Measurements from ENCODE around the gene GSK3B. TPM values are rescaled to one million over a fixed set of nuclear protein-coding genes. Genes with fewer than 3 reads are reported as not detected.

Gene GSK3B
- total and polyA plus RNA-seq, 10 of the 15 experiments (the other 5 are each of a cell fraction or from before 2014, with no cell fraction given): 8.5 to 49.8 (median 25.5) TPM

DNA sequence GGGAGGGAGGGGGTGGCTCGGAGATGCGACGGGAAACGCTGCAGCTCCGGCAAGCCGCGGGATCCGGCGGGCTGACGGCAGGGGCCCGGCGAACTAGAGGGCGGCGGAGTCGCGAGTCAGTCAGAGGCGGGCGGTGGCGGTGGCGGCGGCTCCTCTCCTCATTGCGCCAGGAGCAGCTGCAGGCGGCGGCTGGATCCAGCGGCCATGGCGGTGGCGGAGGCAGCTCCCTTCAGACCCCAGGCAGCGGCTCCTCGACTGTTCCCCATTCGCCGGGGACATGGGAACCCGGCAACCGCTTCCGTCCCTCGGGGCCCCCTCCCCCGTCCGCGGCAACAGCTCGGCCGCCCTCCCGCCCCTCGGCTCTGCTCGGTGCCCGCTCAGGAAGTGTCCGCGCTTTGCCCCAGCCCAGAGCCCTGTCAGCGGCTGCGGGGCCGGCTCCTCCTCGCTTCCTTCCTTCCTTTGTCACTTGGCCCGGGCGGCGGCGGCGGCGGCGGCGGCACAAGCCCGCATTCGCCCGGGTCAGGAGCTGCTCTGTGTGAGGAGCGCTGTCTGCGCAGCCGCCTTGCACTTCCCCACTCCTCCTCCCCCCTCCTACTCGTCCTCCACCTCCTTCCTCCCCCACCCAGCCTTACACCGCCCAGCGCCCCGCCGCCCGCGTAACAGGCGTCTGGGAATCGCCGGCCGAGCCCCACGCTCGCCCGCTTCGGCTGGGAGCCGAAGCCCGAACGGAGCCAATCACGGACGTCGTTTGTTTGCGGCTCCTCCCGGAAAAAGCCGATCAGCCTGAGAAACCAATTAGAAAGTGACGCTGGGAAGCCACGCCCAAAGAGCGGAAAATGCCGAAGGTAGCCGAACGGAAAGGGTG lies at the start of gene GSK3B (continued):
- TF ChIP-seq SUPT20H (IDR thresholded peaks at IDR 0.05; ENCODE audit: borderline replicate concordance, control insufficient read depth, low read depth, low read length) (no peak), ATF7 (IDR thresholded peaks at IDR 0.05; ENCODE audit: low read depth) (no peak), RFX5 (IDR thresholded peaks at IDR 0.05; ENCODE audit: low read depth, low read length) (no peak), CHD2 (IDR thresholded peaks at IDR 0.05; ENCODE audit: borderline replicate concordance, low read depth, low read length) (0 out of 2 replicates have a peak, but pooled peaks have one; percentile 5), CHD1 (IDR thresholded peaks at IDR 0.05; ENCODE audit: low read depth, low read length) (no peak), SRF (IDR thresholded peaks at IDR 0.05; ENCODE audit: low read depth in 2 of 2, low read length in 2 of 2) (no peak), RB1 (IDR thresholded peaks at IDR 0.05; ENCODE audit: borderline replicate concordance) (peak; percentile 54; the same call in 1 of the 2 replicates), MXI1 (IDR thresholded peaks at IDR 0.05; ENCODE audit: low read depth, low read length) (peak; percentile 34; the same call in 1 of the 2 replicates), SPI1 (IDR thresholded peaks at IDR 0.05; ENCODE audit: borderline replicate concordance, insufficient read depth, low read depth, low read length) (peak; percentile 34; the same call in 1 of the 2 replicates), JUND (IDR thresholded peaks at IDR 0.05; ENCODE audit: low read depth, low read length) (no peak), ZNF384 (IDR thresholded peaks at IDR 0.05; ENCODE audit: borderline replicate concordance, low read depth, low read length) (no peak), NBN (IDR thresholded peaks at IDR 0.05) (peak; percentile 64; the same call in 1 of the 2 replicates)
- TF ChIP-seq, protein P1, sequence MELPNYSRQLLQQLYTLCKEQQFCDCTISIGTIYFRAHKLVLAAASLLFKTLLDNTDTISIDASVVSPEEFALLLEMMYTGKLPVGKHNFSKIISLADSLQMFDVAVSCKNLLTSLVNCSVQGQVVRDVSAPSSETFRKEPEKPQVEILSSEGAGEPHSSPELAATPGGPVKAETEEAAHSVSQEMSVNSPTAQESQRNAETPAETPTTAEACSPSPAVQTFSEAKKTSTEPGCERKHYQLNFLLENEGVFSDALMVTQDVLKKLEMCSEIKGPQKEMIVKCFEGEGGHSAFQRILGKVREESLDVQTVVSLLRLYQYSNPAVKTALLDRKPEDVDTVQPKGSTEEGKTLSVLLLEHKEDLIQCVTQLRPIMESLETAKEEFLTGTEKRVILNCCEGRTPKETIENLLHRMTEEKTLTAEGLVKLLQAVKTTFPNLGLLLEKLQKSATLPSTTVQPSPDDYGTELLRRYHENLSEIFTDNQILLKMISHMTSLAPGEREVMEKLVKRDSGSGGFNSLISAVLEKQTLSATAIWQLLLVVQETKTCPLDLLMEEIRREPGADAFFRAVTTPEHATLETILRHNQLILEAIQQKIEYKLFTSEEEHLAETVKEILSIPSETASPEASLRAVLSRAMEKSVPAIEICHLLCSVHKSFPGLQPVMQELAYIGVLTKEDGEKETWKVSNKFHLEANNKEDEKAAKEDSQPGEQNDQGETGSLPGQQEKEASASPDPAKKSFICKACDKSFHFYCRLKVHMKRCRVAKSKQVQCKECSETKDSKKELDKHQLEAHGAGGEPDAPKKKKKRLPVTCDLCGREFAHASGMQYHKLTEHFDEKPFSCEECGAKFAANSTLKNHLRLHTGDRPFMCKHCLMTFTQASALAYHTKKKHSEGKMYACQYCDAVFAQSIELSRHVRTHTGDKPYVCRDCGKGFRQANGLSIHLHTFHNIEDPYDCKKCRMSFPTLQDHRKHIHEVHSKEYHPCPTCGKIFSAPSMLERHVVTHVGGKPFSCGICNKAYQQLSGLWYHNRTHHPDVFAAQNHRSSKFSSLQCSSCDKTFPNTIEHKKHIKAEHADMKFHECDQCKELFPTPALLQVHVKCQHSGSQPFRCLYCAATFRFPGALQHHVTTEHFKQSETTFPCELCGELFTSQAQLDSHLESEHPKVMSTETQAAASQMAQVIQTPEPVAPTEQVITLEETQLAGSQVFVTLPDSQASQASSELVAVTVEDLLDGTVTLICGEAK (IDR thresholded peaks at IDR 0.05; ENCODE audit: borderline replicate concordance): no peak
- TF ChIP-seq, protein P2, sequence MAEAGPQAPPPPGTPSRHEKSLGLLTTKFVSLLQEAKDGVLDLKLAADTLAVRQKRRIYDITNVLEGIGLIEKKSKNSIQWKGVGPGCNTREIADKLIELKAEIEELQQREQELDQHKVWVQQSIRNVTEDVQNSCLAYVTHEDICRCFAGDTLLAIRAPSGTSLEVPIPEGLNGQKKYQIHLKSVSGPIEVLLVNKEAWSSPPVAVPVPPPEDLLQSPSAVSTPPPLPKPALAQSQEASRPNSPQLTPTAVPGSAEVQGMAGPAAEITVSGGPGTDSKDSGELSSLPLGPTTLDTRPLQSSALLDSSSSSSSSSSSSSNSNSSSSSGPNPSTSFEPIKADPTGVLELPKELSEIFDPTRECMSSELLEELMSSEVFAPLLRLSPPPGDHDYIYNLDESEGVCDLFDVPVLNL (IDR thresholded peaks at IDR 0.05; ENCODE audit: low read depth, low read length): no peak
- TF ChIP-seq, protein P3, sequence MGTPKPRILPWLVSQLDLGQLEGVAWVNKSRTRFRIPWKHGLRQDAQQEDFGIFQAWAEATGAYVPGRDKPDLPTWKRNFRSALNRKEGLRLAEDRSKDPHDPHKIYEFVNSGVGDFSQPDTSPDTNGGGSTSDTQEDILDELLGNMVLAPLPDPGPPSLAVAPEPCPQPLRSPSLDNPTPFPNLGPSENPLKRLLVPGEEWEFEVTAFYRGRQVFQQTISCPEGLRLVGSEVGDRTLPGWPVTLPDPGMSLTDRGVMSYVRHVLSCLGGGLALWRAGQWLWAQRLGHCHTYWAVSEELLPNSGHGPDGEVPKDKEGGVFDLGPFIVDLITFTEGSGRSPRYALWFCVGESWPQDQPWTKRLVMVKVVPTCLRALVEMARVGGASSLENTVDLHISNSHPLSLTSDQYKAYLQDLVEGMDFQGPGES (IDR thresholded peaks at IDR 0.05): no peak
